ENCODE data around the gene ABCF2.

Gene ABCF2

GRCh38 chr7:151228024-151228866, 1.2 kb upstream of the ABCF2 start:
- Histone ChIP-seq H2BK12ac (ENCODE audit: low read length) (no peak overlapping the region), H3K27ac (replicated peaks; ENCODE audit: low read length) (peak overlapping the region; percentile 96), H3K9me3 (replicated peaks in 1 of 2; ENCODE audit: control insufficient read depth in 2 of 2, insufficient read depth in 1 of 2, low read depth in 1 of 2, low read length in 2 of 2) (no peaks in the 10 kb centered on the region), H3K79me1 (ENCODE audit: low read depth, low read length) (peaks cover 14% of the 10 kb centered on the region), H3K23ac (ENCODE audit: low read depth, low read length, poor library complexity) (no peak overlapping the region), H3K18ac (ENCODE audit: low read length) (no peak overlapping the region), H3K9ac (ENCODE audit: low read depth, low read length, poor library complexity) (no peak overlapping the region), H2BK15ac (ENCODE audit: low read length) (no peak overlapping the region), H3K36me3 (replicated peaks in 1 of 2; ENCODE audit: control insufficient read depth in 2 of 2, insufficient read depth in 2 of 2, low read length in 2 of 2) (peaks cover 15 to 27% of the 10 kb centered on the region in 2 donors), H3K4ac (ENCODE audit: low read length) (no peak overlapping the region), H3K4me2 (ENCODE audit: insufficient read depth, low read length, poor library complexity, severe bottlenecking) (peak overlapping the region; percentile 78), H4K91ac (ENCODE audit: low read depth, low read length, poor library complexity) (no peak overlapping the region), H3K27me3 (ENCODE audit: control insufficient read depth in 3 of 3, insufficient read depth in 3 of 3, low read depth in 1 of 3, low read length in 3 of 3) (no peaks in the 10 kb centered on the region), H3K14ac (ENCODE audit: low read length) (no peak overlapping the region), H2BK5ac (ENCODE audit: low read length) (no peak overlapping the region), H4K8ac (ENCODE audit: low read depth, low read length) (no peak overlapping the region), H3K4me1 (ENCODE audit: control insufficient read depth in 2 of 2, insufficient read depth in 1 of 2, low read depth in 1 of 2, low read length in 2 of 2) (peaks cover 11 to 18% of the 10 kb centered on the region in 2 donors), H3K4me3 (ENCODE audit: low read length in 2 of 2) (peak overlapping the region in 1 of 2 donors; percentile 88), H2BK120ac (ENCODE audit: low read depth, low read length) (no peak overlapping the region), H2AK5ac (ENCODE audit: low read depth, low read length) (no peak overlapping the region), H2AFZ (ENCODE audit: low read length) (peak overlapping the region; percentile 90)
- DNase-seq (ENCODE audit: low spot score) = no peak
- WGBS, 2 donors (ENCODE audit: extremely low coverage in 2 of 2, insufficient read length in 2 of 2, insufficient replicate concordance in 1 of 2) = no CpG with 5 or more reads among the region's 10 CpGs

GRCh38 chr7:151226560-151226874, 488 bp downstream of the ABCF2 start:
- Histone ChIP-seq H3K27ac (replicated peaks; ENCODE audit: low read length) (no peak overlapping the region), H2AFZ (ENCODE audit: low read length) (peak overlapping the region; percentile 85), H3K23ac (ENCODE audit: low read depth, low read length, poor library complexity) (peak overlapping the region; percentile 96), H4K8ac (ENCODE audit: low read depth, low read length) (no peak overlapping the region), H3K14ac (ENCODE audit: low read length) (no peak overlapping the region), H2BK15ac (ENCODE audit: low read length) (no peak overlapping the region), H3K79me1 (ENCODE audit: low read depth, low read length) (peaks cover 6% of the 10 kb centered on the region), H2BK5ac (ENCODE audit: low read length) (peak overlapping the region; percentile 68), H2BK12ac (ENCODE audit: low read length) (no peak overlapping the region), H3K4me1 (ENCODE audit: control insufficient read depth in 2 of 2, insufficient read depth in 1 of 2, low read depth in 1 of 2, low read length in 2 of 2) (peaks cover 7 to 17% of the 10 kb centered on the region in 2 donors), H2AK5ac (ENCODE audit: low read depth, low read length) (no peak overlapping the region), H2BK120ac (ENCODE audit: low read depth, low read length) (no peak overlapping the region), H4K91ac (ENCODE audit: low read depth, low read length, poor library complexity) (no peak overlapping the region), H3K4me2 (ENCODE audit: insufficient read depth, low read length, poor library complexity, severe bottlenecking) (peak overlapping the region; percentile 80), H3K4ac (ENCODE audit: low read length) (no peak overlapping the region), H3K18ac (ENCODE audit: low read length) (peak overlapping the region; percentile 7), H3K27me3 (ENCODE audit: control insufficient read depth in 3 of 3, insufficient read depth in 3 of 3, low read depth in 1 of 3, low read length in 3 of 3) (no peaks in the 10 kb centered on the region), H3K9ac (ENCODE audit: low read depth, low read length, poor library complexity) (peak overlapping the region; percentile 98), H3K4me3 (ENCODE audit: low read length in 2 of 2) (peak overlapping the region; percentile 84 to 88), H3K36me3 (replicated peaks in 1 of 2; ENCODE audit: control insufficient read depth in 2 of 2, insufficient read depth in 2 of 2, low read length in 2 of 2) (peaks cover 26 to 44% of the 10 kb centered on the region in 2 donors), H3K9me3 (replicated peaks in 1 of 2; ENCODE audit: control insufficient read depth in 2 of 2, insufficient read depth in 1 of 2, low read depth in 1 of 2, low read length in 2 of 2) (no peaks in the 10 kb centered on the region)
- DNase-seq (ENCODE audit: low spot score) = no peak
- WGBS, 2 donors (ENCODE audit: extremely low coverage in 2 of 2, insufficient read length in 2 of 2, insufficient replicate concordance in 1 of 2) = no CpG with 5 or more reads among the region's 15 CpGs

GRCh38 chr7:151225948-151226510, 976 bp downstream of the ABCF2 start:
- Histone ChIP-seq H3K14ac (ENCODE audit: low read length) (no peak overlapping the region), H2BK15ac (ENCODE audit: low read length) (no peak overlapping the region), H3K9ac (ENCODE audit: low read depth, low read length, poor library complexity) (peak overlapping the region; percentile 98), H3K9me3 (replicated peaks in 1 of 2; ENCODE audit: control insufficient read depth in 2 of 2, insufficient read depth in 1 of 2, low read depth in 1 of 2, low read length in 2 of 2) (no peaks in the 10 kb centered on the region), H2AFZ (ENCODE audit: low read length) (no peak overlapping the region), H3K23ac (ENCODE audit: low read depth, low read length, poor library complexity) (no peak overlapping the region), H4K8ac (ENCODE audit: low read depth, low read length) (no peak overlapping the region), H2BK12ac (ENCODE audit: low read length) (no peak overlapping the region), H3K4me1 (ENCODE audit: control insufficient read depth in 2 of 2, insufficient read depth in 1 of 2, low read depth in 1 of 2, low read length in 2 of 2) (peaks cover 7 to 16% of the 10 kb centered on the region in 2 donors), H3K36me3 (replicated peaks in 1 of 2; ENCODE audit: control insufficient read depth in 2 of 2, insufficient read depth in 2 of 2, low read length in 2 of 2) (peaks cover 28 to 47% of the 10 kb centered on the region in 2 donors), H3K4me2 (ENCODE audit: insufficient read depth, low read length, poor library complexity, severe bottlenecking) (peak overlapping the region; percentile 80), H4K91ac (ENCODE audit: low read depth, low read length, poor library complexity) (no peak overlapping the region), H3K4me3 (ENCODE audit: low read length in 2 of 2) (peak overlapping the region; percentile 84 to 88), H3K27ac (replicated peaks; ENCODE audit: low read length) (no peak overlapping the region), H3K79me1 (ENCODE audit: low read depth, low read length) (peaks cover 6% of the 10 kb centered on the region), H3K27me3 (ENCODE audit: control insufficient read depth in 3 of 3, insufficient read depth in 3 of 3, low read depth in 1 of 3, low read length in 3 of 3) (no peaks in the 10 kb centered on the region), H2BK5ac (ENCODE audit: low read length) (no peak overlapping the region), H2BK120ac (ENCODE audit: low read depth, low read length) (no peak overlapping the region), H3K4ac (ENCODE audit: low read length) (no peak overlapping the region), H3K18ac (ENCODE audit: low read length) (no peak overlapping the region), H2AK5ac (ENCODE audit: low read depth, low read length) (no peak overlapping the region)
- no peak for DNase-seq (ENCODE audit: low spot score)
- no CpG with 5 or more reads among the region's 8 CpGs for WGBS, 2 donors (ENCODE audit: extremely low coverage in 2 of 2, insufficient read length in 2 of 2, insufficient replicate concordance in 1 of 2)

- Histone ChIP-seq H2BK120ac (ENCODE audit: low read depth, low read length) (no peak overlapping the region), H3K23ac (ENCODE audit: low read depth, low read length, poor library complexity) (no peak overlapping the region), H2BK5ac (ENCODE audit: low read length) (no peak overlapping the region), H2AK5ac (ENCODE audit: low read depth, low read length) (no peak overlapping the region), H3K27ac (replicated peaks; ENCODE audit: low read length) (no peak overlapping the region), H2BK15ac (ENCODE audit: low read length) (no peak overlapping the region), H3K27me3 (ENCODE audit: control insufficient read depth in 3 of 3, insufficient read depth in 3 of 3, low read depth in 1 of 3, low read length in 3 of 3) (no peaks in the 10 kb centered on the region), H4K91ac (ENCODE audit: low read depth, low read length, poor library complexity) (no peak overlapping the region), H2BK12ac (ENCODE audit: low read length) (no peak overlapping the region), H3K18ac (ENCODE audit: low read length) (no peak overlapping the region), H4K8ac (ENCODE audit: low read depth, low read length) (no peak overlapping the region), H3K4me3 (ENCODE audit: low read length in 2 of 2) (no peak overlapping the region), H3K79me1 (ENCODE audit: low read depth, low read length) (peaks cover 6% of the 10 kb centered on the region), H3K4ac (ENCODE audit: low read length) (no peak overlapping the region), H3K4me1 (ENCODE audit: control insufficient read depth in 2 of 2, insufficient read depth in 1 of 2, low read depth in 1 of 2, low read length in 2 of 2) (peaks cover 7 to 15% of the 10 kb centered on the region in 2 donors), H3K36me3 (replicated peaks in 1 of 2; ENCODE audit: control insufficient read depth in 2 of 2, insufficient read depth in 2 of 2, low read length in 2 of 2) (peaks cover 40 to 68% of the 10 kb centered on the region in 2 donors), H3K4me2 (ENCODE audit: insufficient read depth, low read length, poor library complexity, severe bottlenecking) (no peak overlapping the region), H3K9me3 (replicated peaks in 1 of 2; ENCODE audit: control insufficient read depth in 2 of 2, insufficient read depth in 1 of 2, low read depth in 1 of 2, low read length in 2 of 2) (no peaks in the 10 kb centered on the region), H3K14ac (ENCODE audit: low read length) (no peak overlapping the region), H3K9ac (ENCODE audit: low read depth, low read length, poor library complexity) (peak overlapping the region; percentile 13), H2AFZ (ENCODE audit: low read length) (no peak overlapping the region)
- WGBS, 2 donors (ENCODE audit: extremely low coverage in 2 of 2, insufficient read length in 2 of 2, insufficient replicate concordance in 1 of 2) = no CpG with 5 or more reads among the region's 14 CpGs
- no peak for DNase-seq (ENCODE audit: low spot score)
Observed at GRCh38 chr7:151223728-151224127, 3.3 kb downstream of the ABCF2 start.

Measured in neuronal stem cell (in vitro differentiated cells).